H1 (cell line): ENCODE results near the gene SLC12A7. TPM values are rescaled to one million over a fixed set of nuclear protein-coding genes. Genes with fewer than 3 reads are reported as not detected.

Experiments used
- EGR1 ChIP-seq: IDR thresholded peaks from 2 replicates; pipeline ENCODE4 v1.6.1; 2011; ENCODE audit warnings: low read depth, low read length, borderline replicate concordance
- HDAC6 ChIP-seq: IDR thresholded peaks from one replicate; pipeline ENCODE4 v1.7.1; 2012; ENCODE audit warnings: low read depth, mild to moderate bottlenecking, inconsistent platforms, low read length, moderate library complexity
- RBBP5 ChIP-seq: IDR thresholded peaks from 2 replicates; pipeline ENCODE4 v1.7.1; 2012; ENCODE audit warnings: low read depth, mild to moderate bottlenecking, inconsistent platforms, low read length, moderate library complexity, borderline replicate concordance
- RFX5 ChIP-seq: IDR thresholded peaks from 2 replicates; pipeline ENCODE4 v1.6.1; 2011; ENCODE audit warnings: low read depth, low read length, improper control_type of control experiment, borderline replicate concordance
- RXRA ChIP-seq: IDR thresholded peaks from 2 replicates; pipeline ENCODE4 v1.6.1; 2011; ENCODE audit warnings: low read depth, mild to moderate bottlenecking, low read length, moderate library complexity; ENCODE audit not compliant: insufficient read depth
- SRF ChIP-seq: IDR thresholded peaks from 2 replicates; pipeline ENCODE4 v1.6.1; 2011; ENCODE audit warnings: mild to moderate bottlenecking, low read depth, low read length, moderate library complexity
- polyA plus RNA-seq, 7 experiments: library from polyadenylated mRNA; depleted of rRNA in 3 of 7; stranded (reverse) in 5 of 7; unstranded in 2 of 7; fragments of >200 nt in 5 of 7; fragments of 200-250 nt in 2 of 7; gene quantifications; 1 replicate in 5 of 7; 2 replicates in 1 of 7; 4 replicates in 1 of 7; pipeline versions ENCODE4 v1.2.1 to v1.2.3, GENCODE V29; 2011 to 2013; ENCODE audit warnings: missing spikeins in 2 of 7, mixed read lengths in 2 of 7
- total RNA-seq: library from RNA; stranded (reverse); fragmentation: NEBNext Ultra II Directional; extraction: Animal tissue kit (Norgen Biotek cat#: 25700); gene quantifications from 2 replicates; pipeline ENCODE4 v1.2.1, GENCODE V29; 2021

SLC12A7 gene
- total and polyA plus RNA-seq, 2 of the 8 experiments (the other 6 are each of a cell fraction or from before 2014, with no cell fraction given), result 23.5 to 39.7 TPM

DNA sequence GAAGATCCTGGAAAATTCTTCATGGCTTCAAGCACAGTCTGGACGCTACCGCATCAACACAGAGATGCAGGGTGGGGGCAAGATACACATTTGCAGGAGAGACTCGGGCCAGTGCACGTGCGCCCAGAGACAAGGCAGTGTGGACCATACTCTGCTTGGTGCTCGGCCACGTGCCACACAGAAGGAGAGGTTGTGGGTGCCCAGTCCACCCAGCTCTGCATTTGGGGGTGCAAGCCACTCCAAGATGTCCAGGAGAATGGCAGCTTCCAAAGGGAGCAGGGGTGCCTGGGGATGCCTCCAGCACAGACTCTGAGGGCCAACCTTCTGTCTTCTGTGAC, 99.0 kb downstream of the SLC12A7 start (continued):
- TF ChIP-seq EGR1 (no peak), RFX5 (no peak), RXRA (no peak), SRF (no peak), HDAC6 (no peak), RBBP5 (no peak)
- TF ChIP-seq, all 59 proteins: peak for 0
